GM12878 (cell line): ENCODE measurements around the gene TUBGCP3. TPM values are rescaled to one million over a fixed set of nuclear protein-coding genes. Genes with fewer than 3 reads are reported as not detected.

Experiments
- ATAC-seq: fragments of 200-7000 bp; cut with Tn5 transposase; 3 replicates; pipeline ENCODE4 v1.9.1; 2020; ENCODE audit warnings: mild to moderate bottlenecking, moderate library complexity
- BruUV-seq: library from RNA; stranded (reverse); fragments of 400-500 nt; replicated peaks from 2 replicates; lab custom pipeline; 2021; lab: Mats Ljungman, UMichigan
- CTCF ChIA-PET: fragments of 300-600 bp; sonication (Branson Sonifier 250); formaldehyde crosslinking; extraction: SDS; loops from one replicate; lab custom pipeline; 2021; ENCODE audit warnings: inconsistent platforms; lab: Yijun Ruan, JAX
- POLR2A ChIA-PET: fragments of 350-600 bp; formaldehyde crosslinking; extraction: SDS; loops from one replicate; lab custom pipeline; 2021; ENCODE audit warnings: inconsistent platforms; lab: Charles Lee
- RAD21 ChIA-PET: fragments of 300-600 bp; sonication (Branson Sonifier 250); formaldehyde crosslinking; loops from one replicate; lab custom pipeline; 2023; ENCODE audit warnings: antibody characterized with exemption; ENCODE audit not compliant: unreplicated experiment; lab: Charles Lee
- SMC1A ChIA-PET: fragments of 300-600 bp; sonication (Branson Sonifier 250); formaldehyde crosslinking; loops from one replicate; lab custom pipeline; 2023; ENCODE audit not compliant: unreplicated experiment, uncharacterized antibody; lab: Charles Lee
- DNase-seq: peaks from one replicate; pipeline ENCODE4 v3.0.0-alpha.2; 2011; ENCODE audit warnings: low read depth, low spot score
- FAIRE-seq: peaks from 3 replicates; lab custom pipeline; 2011; peaks lifted over from hg19 to GRCh38; lab: Jason Lieb, UNC
- H2AFZ ChIP-seq: 2 replicates; pipeline ENCODE4 v1.6.0; 2011; ENCODE audit warnings: low read depth, low read length, control low read depth; ENCODE audit not compliant: control insufficient read depth
- H3K27ac ChIP-seq: 2 replicates; pipeline ENCODE4 v1.5.1; 2011; ENCODE audit warnings: control low read depth; ENCODE audit not compliant: control insufficient read depth, insufficient read depth
- H3K27me3 ChIP-seq, 2 experiments: replicated peaks in 1 of 2; 2 replicates each; pipeline versions ENCODE4 v1.6.0 to v1.6.1; 2011; ENCODE audit warnings: low read length in 1 of 2; ENCODE audit not compliant: control insufficient read depth in 2 of 2, insufficient read depth in 2 of 2
- H3K36me3 ChIP-seq, 2 experiments: 2 replicates each; pipeline ENCODE4 v1.5.1; 2011; ENCODE audit warnings: low read length in 1 of 2; ENCODE audit not compliant: control insufficient read depth in 2 of 2, insufficient read depth in 2 of 2
- H3K4me1 ChIP-seq: 2 replicates; pipeline ENCODE4 v1.6.1; 2011; ENCODE audit warnings: mild to moderate bottlenecking, low read length, moderate library complexity, mixed read lengths; ENCODE audit not compliant: control insufficient read depth, insufficient read depth
- H3K4me2 ChIP-seq: 2 replicates; pipeline ENCODE4 v1.6.0; 2011; ENCODE audit warnings: control low read depth; ENCODE audit not compliant: control insufficient read depth, insufficient read depth
- H3K4me3 ChIP-seq: fragments of 200-600 bp; sonication (generic); 2 replicates; pipeline ENCODE4 v1.5.1; 2016
- H3K79me2 ChIP-seq: 2 replicates; pipeline ENCODE4 v1.6.0; 2011; ENCODE audit warnings: low read length; ENCODE audit not compliant: control insufficient read depth, insufficient read depth
- H3K9ac ChIP-seq: 2 replicates; pipeline ENCODE4 v1.8.0; 2011; ENCODE audit warnings: low read length, control low read depth, mixed read lengths; ENCODE audit not compliant: control insufficient read depth, insufficient read depth
- H3K9me3 ChIP-seq: replicated peaks from 3 replicates; pipeline ENCODE4 v1.5.1; 2011; ENCODE audit warnings: mild to moderate bottlenecking, low read length; ENCODE audit not compliant: control insufficient read depth, insufficient read depth
- H4K20me1 ChIP-seq: 2 replicates; pipeline ENCODE4 v1.6.0; 2011; ENCODE audit not compliant: control insufficient read depth, insufficient read depth
- CREB1 ChIP-seq: IDR thresholded peaks from 2 replicates; pipeline ENCODE4 v1.6.1; 2012; ENCODE audit warnings: low read depth, mild to moderate bottlenecking, inconsistent platforms
- CUX1 ChIP-seq: IDR thresholded peaks from 2 replicates; pipeline ENCODE4 v1.6.1; 2012; ENCODE audit warnings: improper control_type of control experiment, low read depth, low read length; ENCODE audit not compliant: insufficient replicate concordance
- DPF2 ChIP-seq: fragments of 450-650 bp; IDR thresholded peaks from 2 replicates; pipeline ENCODE4 v1.6.1; 2017; ENCODE audit warnings: mild to moderate bottlenecking
- E2F4 ChIP-seq: IDR thresholded peaks from 2 replicates; pipeline ENCODE4 v1.6.1; 2012; ENCODE audit warnings: low read depth, low read length, improper control_type of control experiment
- GATAD2B ChIP-seq: fragments of 450-650 bp; conservative IDR thresholded peaks from 2 replicates; pipeline ENCODE4 v1.6.1; 2017; ENCODE audit warnings: low read depth, mild to moderate bottlenecking, moderate library complexity
- IRF4 ChIP-seq: IDR thresholded peaks from 2 replicates; pipeline ENCODE4 v1.6.1; 2011; ENCODE audit warnings: low read depth, low read length
- NBN ChIP-seq: fragments of 450-650 bp; IDR thresholded peaks from 2 replicates; pipeline ENCODE4 v1.6.1; 2016
- NRF1 ChIP-seq: conservative IDR thresholded peaks from 2 replicates; pipeline ENCODE4 v1.6.1; 2011; ENCODE audit warnings: mild to moderate bottlenecking, low read depth, low read length, improper control_type of control experiment
- POLR2AphosphoS5 ChIP-seq: IDR thresholded peaks from 2 replicates; pipeline ENCODE4 v1.6.1; 2011; ENCODE audit warnings: mild to moderate bottlenecking, low read length, inconsistent platforms
- SP1 ChIP-seq: IDR thresholded peaks from one replicate; pipeline ENCODE4 v1.6.1; 2011; ENCODE audit warnings: low read depth, low read length
- STAT1 ChIP-seq: fragments of 450-650 bp; conservative IDR thresholded peaks from 2 replicates; pipeline ENCODE4 v1.6.1; 2014; ENCODE audit warnings: antibody characterized with exemption, mild to moderate bottlenecking
- WGBS: methylation state at CpG from one replicate; pipeline ENCODE4 v1.1.6; 2016; ENCODE audit warnings: low lambda C conversion rate; ENCODE audit not compliant: insufficient replicate concordance, insufficient coverage; ENCODE audit errors: missing lambda C conversion rate; 5-methylcytosine and 5-hydroxymethylcytosine counted together
- in situ Hi-C: fragments of 300-500 bp; cut with MboI; formaldehyde crosslinking; loops from 9 replicates; pipeline ENCODE4 v1.14.3; 2018; ENCODE audit warnings: mixed read lengths
- intact Hi-C: fragments of 100-400 bp; cut with micrococcal nuclease; formaldehyde crosslinking; loops from one replicate; pipeline ENCODE4 v1.14.2; 2022; ENCODE audit not compliant: unreplicated experiment
- polyA plus RNA-seq, 11 experiments: library from polyadenylated mRNA; depleted of rRNA in 4 of 11; unstranded in 6 of 11; stranded (reverse) in 5 of 11; fragments of >200 nt; fragmentation: Nextera tagmentation in 4 of 11; fragmentation: Illumina TruSeq in 1 of 11; extraction: Ambion mirVana in 4 of 11; extraction: Trizol in 1 of 11; gene quantifications; 1 replicate in 1 of 11; 2 replicates in 10 of 11; pipeline versions ENCODE4 v1.2.1 to v1.2.3, GENCODE V29; 2011 to 2016; ENCODE audit warnings: inconsistent platforms in 2 of 11, missing spikeins in 2 of 11, low read depth in 1 of 11
- total RNA-seq, 4 experiments: library from RNA; depleted of rRNA in 3 of 4; stranded (reverse); fragments of >200 nt in 3 of 4; fragmentation: Illumina TruSeq in 1 of 4; extraction: Trizol in 1 of 4; gene quantifications; 2 replicates each; pipeline versions ENCODE4 v1.2.1 to v1.2.3, GENCODE V29; 2013 to 2021

Gene TUBGCP3
- total and polyA plus RNA-seq, 10 of the 15 experiments (the other 5 are each of a cell fraction or from before 2014, with no cell fraction given) = 4.0 to 34.0 (median 22.6) TPM

GRCh38 chr13:112627161-112627560 is 39.2 kb upstream of the TUBGCP3 start:
- FAIRE-seq = no peak

More at GRCh38 chr13:112627161-112627560, 39.2 kb upstream of the TUBGCP3 start:
- Histone ChIP-seq H3K9me3 (no peaks in the 10 kb centered on the region), H2AFZ (no peak overlapping the region), H3K79me2 (no peaks in the 10 kb centered on the region), H3K27ac (no peak overlapping the region)
- RAD21 ChIA-PET = no interaction called here
- POLR2A ChIA-PET = interaction anchor here (1.1 kb wide), 1 partner anchor 10 kb away, joined by 3 read pairs; no protein-coding TSS in a partner anchor
- TF ChIP-seq CREB1 (no peak), SP1 (no peak), E2F4 (no peak), POLR2AphosphoS5 (no peak), NBN (no peak), GATAD2B (no peak), CUX1 (no peak), IRF4 (no peak), STAT1 (no peak), NRF1 (no peak), DPF2 (no peak)
- TF ChIP-seq, all 136 proteins: peak for 0
- ChIA-PET CTCF (no interaction called here), SMC1A (no interaction called here)
- WGBS = 41% methylated on average over 11 of the region's 11 CpGs
- DNase-seq = no peak
- in situ Hi-C loops (no loop called here), intact Hi-C loops (no loop called here)
- ATAC-seq = no peak
- Histone ChIP-seq H3K36me3 (no peaks in the 10 kb centered on the region), H3K9ac (no peak overlapping the region), H3K27me3 (no peaks in the 10 kb centered on the region; a peak in 2 of 4 replicates), H3K4me1 (no peaks in the 10 kb centered on the region), H3K4me3 (no peak overlapping the region), H4K20me1 (no peaks in the 10 kb centered on the region), H3K4me2 (no peak overlapping the region)
- BruUV-seq = no TSS peak
